ENCODE data around the gene VKORC1.
A peak's percentile ranks its signal among the peaks of the same experiment; 100 is the strongest.

VKORC1 gene

DNA sequence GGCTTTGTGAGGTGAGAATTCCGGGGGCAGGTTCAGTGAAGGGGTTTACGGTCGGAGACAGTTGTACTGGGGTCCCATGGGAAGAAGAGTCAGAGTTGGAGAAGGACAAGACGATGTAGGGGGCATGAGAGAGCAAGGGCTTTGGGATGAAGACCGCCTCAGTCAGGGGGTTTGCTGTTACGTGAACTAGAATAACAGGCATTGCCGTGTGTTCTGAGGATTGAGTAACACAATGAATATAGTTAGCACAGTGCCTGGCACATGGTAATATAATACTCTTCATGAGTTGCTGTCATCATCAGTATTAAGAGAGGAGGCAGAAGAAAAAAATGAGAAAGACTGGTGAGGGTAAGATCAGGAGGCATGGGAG lies 19.8 kb downstream of the VKORC1 start:
- peak overlapping the region; percentile 43 for H2AFZ ChIP-seq (ENCODE audit: low read depth, low read length, severe bottlenecking)

DNA sequence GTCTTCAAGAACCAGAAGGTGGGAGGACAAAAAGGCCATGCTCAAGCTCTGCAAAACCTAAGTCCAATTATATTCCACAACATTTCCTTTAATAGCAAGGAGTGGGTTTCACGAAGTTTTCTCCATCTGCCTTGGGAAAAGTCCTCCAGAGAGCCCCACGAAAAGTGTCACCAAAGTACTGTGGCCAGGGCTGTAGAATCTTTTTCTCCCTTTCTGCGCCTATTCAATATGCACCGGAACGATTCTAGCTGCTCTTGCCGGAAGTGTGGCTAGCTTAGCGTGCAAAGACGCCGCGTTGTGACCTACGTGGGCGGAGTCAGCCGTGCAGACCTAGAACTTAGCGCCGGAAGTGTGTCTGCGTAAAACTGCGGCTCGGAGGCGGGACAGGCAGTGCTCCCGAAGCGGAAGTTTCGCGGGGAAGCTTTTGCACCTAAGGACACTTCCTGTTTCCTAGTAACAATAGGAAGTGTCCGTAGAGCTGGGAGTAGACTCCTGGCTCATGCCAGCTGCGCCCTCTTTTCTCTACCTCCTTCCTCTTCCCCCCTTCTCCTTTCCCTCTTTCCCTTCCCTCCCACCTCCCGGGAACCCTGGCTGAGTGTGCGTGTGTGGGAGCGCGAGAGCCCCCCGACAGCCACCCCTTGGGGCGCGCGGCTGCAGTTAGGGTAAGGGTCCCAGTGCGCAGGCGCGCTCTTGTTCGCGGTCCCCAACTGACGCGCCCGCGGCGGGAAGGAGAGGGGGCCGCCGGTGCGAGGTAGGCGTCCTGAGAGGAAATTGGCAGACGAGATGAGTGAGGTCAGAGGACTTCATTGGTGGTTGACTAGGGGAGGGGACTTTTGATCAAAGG lies 20.4 kb downstream of the VKORC1 start, which contains the start of the genes ZNF646 and ZNF668:
Gene ZNF646, plus strand, starts transcription at position 453 of the 844 bp plus-strand sequence. CDS start 1,903 bp downstream, outside the sequence.
Gene ZNF668, minus strand, starts transcription at position 271 of the 844 bp plus-strand sequence. CDS start 9,781 bp downstream, outside the sequence.
- Histone ChIP-seq H3K27me3 (ENCODE audit: low read length) (no peaks in the 10 kb centered on the region), H3K9me3 (ENCODE audit: insufficient read depth, low read length) (no peaks in the 10 kb centered on the region), H3K36me3 (ENCODE audit: low read length) (no peaks in the 10 kb centered on the region), H4K20me1 (ENCODE audit: low read depth, low read length) (no peaks in the 10 kb centered on the region), H3K4me2 (ENCODE audit: low read depth, low read length, poor library complexity, severe bottlenecking) (peak within 1 kb of the TSS; percentile 91), H3K4me3 (ENCODE audit: insufficient read depth, low read length, poor library complexity, severe bottlenecking) (peak within 1 kb of the TSS; percentile 79), H3K27ac (ENCODE audit: low read depth, low read length) (peak within 1 kb of the TSS; percentile 75), H2AFZ (ENCODE audit: low read depth, low read length, severe bottlenecking) (peak within 1 kb of the TSS; percentile 77), H3K9me2 (replicated peaks; ENCODE audit: insufficient read depth, low read length) (no peaks in the 10 kb centered on the region), H3K9ac (ENCODE audit: low read length) (peak within 1 kb of the TSS; percentile 77), H3F3A (ENCODE audit: insufficient read depth) (peaks cover 7% of the 10 kb centered on the region; the same call in 1 of the 2 replicates), H3K79me2 (ENCODE audit: insufficient read depth, low read length) (peaks cover 53% of the 10 kb centered on the region)
- TF ChIP-seq, protein P1, sequence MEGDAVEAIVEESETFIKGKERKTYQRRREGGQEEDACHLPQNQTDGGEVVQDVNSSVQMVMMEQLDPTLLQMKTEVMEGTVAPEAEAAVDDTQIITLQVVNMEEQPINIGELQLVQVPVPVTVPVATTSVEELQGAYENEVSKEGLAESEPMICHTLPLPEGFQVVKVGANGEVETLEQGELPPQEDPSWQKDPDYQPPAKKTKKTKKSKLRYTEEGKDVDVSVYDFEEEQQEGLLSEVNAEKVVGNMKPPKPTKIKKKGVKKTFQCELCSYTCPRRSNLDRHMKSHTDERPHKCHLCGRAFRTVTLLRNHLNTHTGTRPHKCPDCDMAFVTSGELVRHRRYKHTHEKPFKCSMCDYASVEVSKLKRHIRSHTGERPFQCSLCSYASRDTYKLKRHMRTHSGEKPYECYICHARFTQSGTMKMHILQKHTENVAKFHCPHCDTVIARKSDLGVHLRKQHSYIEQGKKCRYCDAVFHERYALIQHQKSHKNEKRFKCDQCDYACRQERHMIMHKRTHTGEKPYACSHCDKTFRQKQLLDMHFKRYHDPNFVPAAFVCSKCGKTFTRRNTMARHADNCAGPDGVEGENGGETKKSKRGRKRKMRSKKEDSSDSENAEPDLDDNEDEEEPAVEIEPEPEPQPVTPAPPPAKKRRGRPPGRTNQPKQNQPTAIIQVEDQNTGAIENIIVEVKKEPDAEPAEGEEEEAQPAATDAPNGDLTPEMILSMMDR (IDR thresholded peaks at IDR 0.05; ENCODE audit: insufficient read depth, low read length, poor library complexity, severe bottlenecking) = no peak
- no peak for TF ChIP-seq EZH2phosphoT487 (conservative IDR thresholded peaks at IDR 0.05; ENCODE audit: low read length)

More for the DNA sequence above, 19.8 kb downstream of the VKORC1 start:
- Histone ChIP-seq H3K9me2 (replicated peaks; ENCODE audit: insufficient read depth, low read length) (no peaks in the 10 kb centered on the region), H3K27ac (ENCODE audit: low read depth, low read length) (peak overlapping the region; percentile 75), H3K79me2 (ENCODE audit: insufficient read depth, low read length) (peaks cover 51% of the 10 kb centered on the region), H3K4me2 (ENCODE audit: low read depth, low read length, poor library complexity, severe bottlenecking) (peak overlapping the region; percentile 79), H3K9me3 (ENCODE audit: insufficient read depth, low read length) (no peaks in the 10 kb centered on the region), H3K36me3 (ENCODE audit: low read length) (no peaks in the 10 kb centered on the region), H3K27me3 (ENCODE audit: low read length) (no peaks in the 10 kb centered on the region), H3F3A (ENCODE audit: insufficient read depth) (peaks cover 7% of the 10 kb centered on the region; the same call in 1 of the 2 replicates), H3K4me3 (ENCODE audit: insufficient read depth, low read length, poor library complexity, severe bottlenecking) (peak overlapping the region; percentile 79), H3K9ac (ENCODE audit: low read length) (peak overlapping the region; percentile 77), H4K20me1 (ENCODE audit: low read depth, low read length) (no peaks in the 10 kb centered on the region)
- TF ChIP-seq EZH2phosphoT487 (conservative IDR thresholded peaks at IDR 0.05; ENCODE audit: low read length) = no peak
- TF ChIP-seq, protein P1 (IDR thresholded peaks at IDR 0.05; ENCODE audit: insufficient read depth, low read length, poor library complexity, severe bottlenecking) = no peak

DNA sequence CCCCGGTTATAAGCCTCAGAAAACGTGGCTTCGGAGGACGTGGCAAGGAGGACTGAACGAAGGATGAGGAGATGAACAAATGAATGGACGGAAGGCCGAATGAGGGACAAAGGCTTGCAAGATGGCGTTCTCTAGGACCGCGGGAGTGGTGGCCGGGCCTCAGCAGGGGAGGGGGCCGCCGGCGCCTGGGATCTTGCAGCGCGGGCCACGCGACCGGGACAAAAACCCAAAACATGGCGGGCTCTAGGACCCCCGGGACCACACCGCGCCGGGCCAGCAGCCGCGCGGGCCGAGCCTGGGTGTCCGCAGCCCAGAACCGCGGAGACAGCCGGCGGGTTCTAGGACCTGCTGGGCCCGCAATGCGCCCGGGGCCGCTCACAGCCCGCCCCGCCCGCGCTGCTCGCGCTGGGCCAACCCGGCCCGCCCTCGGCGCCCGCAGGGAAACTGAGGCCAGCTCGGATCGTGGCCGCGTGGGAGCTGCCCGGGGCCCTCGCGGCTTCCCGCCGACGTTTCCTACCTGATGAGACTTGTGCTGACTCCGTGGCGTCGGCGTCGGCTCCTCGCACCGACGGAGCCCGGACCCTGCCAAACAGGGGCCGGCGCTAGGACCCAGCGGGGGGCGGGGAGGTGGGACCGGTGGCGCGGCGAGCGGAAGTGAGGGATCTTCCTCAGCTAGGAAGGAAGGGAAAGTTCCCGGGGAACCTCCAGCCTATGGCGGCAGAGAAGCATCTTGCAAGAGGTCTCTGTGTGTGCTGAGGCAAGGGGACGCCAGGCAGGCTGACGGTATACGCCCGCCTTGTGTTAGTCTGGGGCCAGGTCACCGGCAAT lies 21.2 kb downstream of the VKORC1 start:
- H3K36me3 ChIP-seq (ENCODE audit: low read length) = no peaks in the 10 kb centered on the region
- TF ChIP-seq EZH2phosphoT487 (conservative IDR thresholded peaks at IDR 0.05; ENCODE audit: low read length) = no peak
- TF ChIP-seq, protein P1 (IDR thresholded peaks at IDR 0.05; ENCODE audit: insufficient read depth, low read length, poor library complexity, severe bottlenecking) = no peak
- H3K4me3 ChIP-seq (ENCODE audit: insufficient read depth, low read length, poor library complexity, severe bottlenecking) = peak overlapping the region; percentile 79
- peak overlapping the region; percentile 91 for H3K4me2 ChIP-seq (ENCODE audit: low read depth, low read length, poor library complexity, severe bottlenecking)
- peak overlapping the region; percentile 68 for H3K27ac ChIP-seq (ENCODE audit: low read depth, low read length)
- H3K9me2 ChIP-seq (replicated peaks; ENCODE audit: insufficient read depth, low read length) = no peaks in the 10 kb centered on the region
- no peaks in the 10 kb centered on the region for H3K9me3 ChIP-seq (ENCODE audit: insufficient read depth, low read length)
- peaks cover 7% of the 10 kb centered on the region; the same call in 1 of the 2 replicates for H3F3A ChIP-seq (ENCODE audit: insufficient read depth)
- peak overlapping the region; percentile 77 for H2AFZ ChIP-seq (ENCODE audit: low read depth, low read length, severe bottlenecking)
- H3K27me3 ChIP-seq (ENCODE audit: low read length) = no peaks in the 10 kb centered on the region
- peak overlapping the region; percentile 77 for H3K9ac ChIP-seq (ENCODE audit: low read length)
- no peaks in the 10 kb centered on the region for H4K20me1 ChIP-seq (ENCODE audit: low read depth, low read length)
- H3K79me2 ChIP-seq (ENCODE audit: insufficient read depth, low read length) = peaks cover 59% of the 10 kb centered on the region

Measured in SU-DHL-6 (cell line).